ENCODE data around the gene LETMD1.
"Not testable (repeated sequence)": the region's sequence is repeated elsewhere in the genome, so short reads cannot be mapped to it uniquely, and the experiment has no call there.

The LETMD1 gene

GRCh38 chr12:51047655-51048540 is at the start of gene LETMD1:
Gene LETMD1, plus strand, starts transcription at chr12:51048327. Its CDS starts 30 bp downstream, at chr12:51048357.
- DNase-seq (ENCODE audit: low read depth in 2 of 2), result peak; percentile 75 to 76

GRCh38 chr12:50999093-50999492 is 49.0 kb upstream of the LETMD1 start:
- no peak for DNase-seq (ENCODE audit: low read depth in 2 of 2)

GRCh38 chr12:51000245-51000644 is 47.9 kb upstream of the LETMD1 start:
- no peak for DNase-seq (ENCODE audit: low read depth in 2 of 2)

GRCh38 chr12:51001799-51002198 is 46.3 kb upstream of the LETMD1 start:
- DNase-seq (ENCODE audit: low read depth in 2 of 2), result no peak

- DNase-seq (ENCODE audit: low read depth in 2 of 2), result no peak
Measured at GRCh38 chr12:51004504-51004903, 43.6 kb upstream of the LETMD1 start.

GRCh38 chr12:51005030-51005429 is 43.1 kb upstream of the LETMD1 start:
- no peak for DNase-seq (ENCODE audit: low read depth in 2 of 2)

GRCh38 chr12:51005671-51006070 is 42.5 kb upstream of the LETMD1 start:
- DNase-seq (ENCODE audit: low read depth in 2 of 2), result no peak

- no peak for DNase-seq (ENCODE audit: low read depth in 2 of 2)
Measured at GRCh38 chr12:51008329-51009055, 39.6 kb upstream of the LETMD1 start.

GRCh38 chr12:51009056-51009440 is 39.1 kb upstream of the LETMD1 start:
- no peak for DNase-seq (ENCODE audit: low read depth in 2 of 2)

GRCh38 chr12:51011955-51012354 is 36.2 kb upstream of the LETMD1 start:
- DNase-seq (ENCODE audit: low read depth in 2 of 2), result no peak

- no peak for DNase-seq (ENCODE audit: low read depth in 2 of 2)
Measured at GRCh38 chr12:51012570-51013236, 35.4 kb upstream of the LETMD1 start.

GRCh38 chr12:51013441-51013840 is 34.7 kb upstream of the LETMD1 start:
- DNase-seq (ENCODE audit: low read depth in 2 of 2), result no peak

- not testable (repeated sequence) for DNase-seq (ENCODE audit: low read depth in 2 of 2)
Measured at GRCh38 chr12:51014467-51014866, 33.7 kb upstream of the LETMD1 start.

GRCh38 chr12:51017452-51017851 is 30.7 kb upstream of the LETMD1 start:
- no peak for DNase-seq (ENCODE audit: low read depth in 2 of 2)

GRCh38 chr12:51018956-51019355 is 29.2 kb upstream of the LETMD1 start:
- no peak for DNase-seq (ENCODE audit: low read depth in 2 of 2)

- DNase-seq (ENCODE audit: low read depth in 2 of 2), result no peak
Measured at GRCh38 chr12:51019927-51020326, 28.2 kb upstream of the LETMD1 start.

GRCh38 chr12:51020448-51021182 is 27.5 kb upstream of the LETMD1 start:
- DNase-seq (ENCODE audit: low read depth in 2 of 2), result no peak

GRCh38 chr12:51021694-51022093 is 26.4 kb upstream of the LETMD1 start:
- no peak for DNase-seq (ENCODE audit: low read depth in 2 of 2)

GRCh38 chr12:51023625-51024382 is 24.3 kb upstream of the LETMD1 start:
- DNase-seq (ENCODE audit: low read depth in 2 of 2), result no peak

GRCh38 chr12:51025338-51025835 is 22.7 kb upstream of the LETMD1 start:
- DNase-seq (ENCODE audit: low read depth in 2 of 2), result no peak

All from stimulated activated CD4-positive, alpha-beta T cell treated with anti-CD3 and anti-CD28 coated beads, Interleukin-1b, Interleukin-23, amount 100 ng/mL, for 1 hour (primary cell).